ENCODE measurements around the gene TCL1B. TPM values are rescaled to one million over a fixed set of nuclear protein-coding genes. Genes with fewer than 3 reads are reported as not detected.
"Not testable (repeated sequence)": the region's sequence is repeated elsewhere in the genome, so short reads cannot be mapped to it uniquely, and the experiment has no call there.

Gene TCL1B
- total and polyA plus RNA-seq, 2 donors (not counting 3 experiments of a cell fraction or from before 2014, with no cell fraction given), result not detected

DNA sequence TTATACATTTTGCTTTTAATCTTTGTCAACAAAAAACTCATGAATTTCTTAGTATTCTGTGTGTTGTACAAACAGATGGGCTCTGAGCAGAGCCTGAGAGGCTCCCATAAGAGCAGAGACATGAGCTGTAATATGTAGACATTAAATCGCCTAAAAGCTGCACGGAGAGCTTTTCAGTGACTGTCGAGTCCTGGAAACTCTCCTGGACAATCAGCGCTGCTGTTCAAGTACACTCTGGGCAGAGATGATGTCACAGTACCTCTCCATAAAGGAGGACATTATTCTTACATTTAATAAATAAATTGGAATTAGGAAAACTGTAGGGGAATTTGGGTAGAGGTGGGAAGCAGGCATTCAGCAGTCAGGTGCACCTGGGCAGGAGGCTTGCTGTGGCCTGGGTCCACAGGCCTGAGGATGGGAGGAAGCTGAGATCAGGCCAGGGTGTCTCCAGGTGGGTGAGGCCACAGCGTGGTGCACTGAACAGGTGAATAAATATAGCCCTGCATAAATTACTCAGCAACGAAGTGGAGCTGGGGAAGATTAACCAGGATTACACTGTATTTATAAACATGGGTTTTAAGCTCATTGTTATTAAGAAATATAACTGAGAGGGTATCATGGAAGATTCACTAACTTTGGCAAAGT, 41.0 kb downstream of the TCL1B start:
- Histone ChIP-seq H2AFZ (ENCODE audit: low read depth, low read length) (no peak overlapping the region), H3K4me3 (replicated peaks in 1 of 3; ENCODE audit: insufficient read depth in 1 of 3, low read depth in 1 of 3, low read length in 3 of 3) (no peak overlapping the region), H3K79me2 (ENCODE audit: control insufficient read depth, insufficient read depth, low read length) (no peaks in the 10 kb centered on the region), H4K20me1 (replicated peaks; ENCODE audit: control insufficient read depth, extremely low read depth, insufficient read depth, low read length) (no peaks in the 10 kb centered on the region), H3K4me2 (ENCODE audit: insufficient read depth, low read length) (no peak overlapping the region), H3K36me3 (ENCODE audit: control insufficient read depth in 2 of 2, extremely low read depth in 1 of 2, insufficient read depth in 2 of 2, low read length in 2 of 2) (no peaks in the 10 kb centered on the region), H3K9me3 (replicated peaks; ENCODE audit: control insufficient read depth, insufficient read depth, low read length) (no peaks in the 10 kb centered on the region), H3K27ac (ENCODE audit: insufficient read depth, low read depth, low read length) (no peak overlapping the region), H3K4me1 (ENCODE audit: control insufficient read depth, extremely low read depth, insufficient read depth, low read length) (no peaks in the 10 kb centered on the region), H3K27me3 (ENCODE audit: control insufficient read depth in 2 of 2, insufficient read depth in 2 of 2, low read length in 2 of 2) (no peaks in the 10 kb centered on the region), H3K9me1 (replicated peaks; ENCODE audit: control insufficient read depth, extremely low read depth, insufficient read depth, low read length) (no peaks in the 10 kb centered on the region), H3K9ac (replicated peaks; ENCODE audit: extremely low read depth, insufficient read depth, low read length) (no peak overlapping the region)
- dilution Hi-C loops (cut with MboI; ENCODE audit: extremely low pct_ligation_motif_present, low sequenced_read_pairs) (no loop called here), intact Hi-C loops (cut with micrococcal nuclease) (no loop called here)
- no TSS peak for BruUV-seq (replicated peaks)
- ChIA-PET POLR2A (no interaction called here), CTCF (interaction anchor here (1.3 to 1.7 kb wide), 2 partner anchors 12 to 23 kb away, joined by 4 to 5 read pairs; no protein-coding TSS in a partner anchor)
- no peak for TF ChIP-seq POLR2A (IDR thresholded peaks at IDR 0.05; ENCODE audit: low read depth, low read length)
- no peak for TF ChIP-seq EZH2 (IDR thresholded peaks at IDR 0.05; ENCODE audit: borderline replicate concordance, low read depth, low read length, severe bottlenecking)
- TF ChIP-seq, protein P1, sequence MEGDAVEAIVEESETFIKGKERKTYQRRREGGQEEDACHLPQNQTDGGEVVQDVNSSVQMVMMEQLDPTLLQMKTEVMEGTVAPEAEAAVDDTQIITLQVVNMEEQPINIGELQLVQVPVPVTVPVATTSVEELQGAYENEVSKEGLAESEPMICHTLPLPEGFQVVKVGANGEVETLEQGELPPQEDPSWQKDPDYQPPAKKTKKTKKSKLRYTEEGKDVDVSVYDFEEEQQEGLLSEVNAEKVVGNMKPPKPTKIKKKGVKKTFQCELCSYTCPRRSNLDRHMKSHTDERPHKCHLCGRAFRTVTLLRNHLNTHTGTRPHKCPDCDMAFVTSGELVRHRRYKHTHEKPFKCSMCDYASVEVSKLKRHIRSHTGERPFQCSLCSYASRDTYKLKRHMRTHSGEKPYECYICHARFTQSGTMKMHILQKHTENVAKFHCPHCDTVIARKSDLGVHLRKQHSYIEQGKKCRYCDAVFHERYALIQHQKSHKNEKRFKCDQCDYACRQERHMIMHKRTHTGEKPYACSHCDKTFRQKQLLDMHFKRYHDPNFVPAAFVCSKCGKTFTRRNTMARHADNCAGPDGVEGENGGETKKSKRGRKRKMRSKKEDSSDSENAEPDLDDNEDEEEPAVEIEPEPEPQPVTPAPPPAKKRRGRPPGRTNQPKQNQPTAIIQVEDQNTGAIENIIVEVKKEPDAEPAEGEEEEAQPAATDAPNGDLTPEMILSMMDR (IDR thresholded peaks at IDR 0.05; ENCODE audit: extremely low read depth in 1 of 2, insufficient read depth in 1 of 2, low read depth in 1 of 2, low read length in 2 of 2), result no peak
- TF ChIP-seq POLR2AphosphoS5 (IDR thresholded peaks at IDR 0.05; ENCODE audit: insufficient read depth, low read depth, low read length), result no peak
- TF ChIP-seq FOS (IDR thresholded peaks at IDR 0.05; ENCODE audit: borderline replicate concordance, insufficient read depth, low read length), result no peak
- no peak for TF ChIP-seq GATA2 (IDR thresholded peaks at IDR 0.05; ENCODE audit: insufficient read depth, insufficient read length, low read depth, low read length)
- no peak for TF ChIP-seq MYC (IDR thresholded peaks at IDR 0.05; ENCODE audit: low read depth, low read length)
- TF ChIP-seq, protein P2, sequence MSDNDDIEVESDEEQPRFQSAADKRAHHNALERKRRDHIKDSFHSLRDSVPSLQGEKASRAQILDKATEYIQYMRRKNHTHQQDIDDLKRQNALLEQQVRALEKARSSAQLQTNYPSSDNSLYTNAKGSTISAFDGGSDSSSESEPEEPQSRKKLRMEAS (IDR thresholded peaks at IDR 0.05; ENCODE audit: insufficient read depth, insufficient read length), result no peak
- no peak for TF ChIP-seq JUN (IDR thresholded peaks at IDR 0.05; ENCODE audit: borderline replicate concordance, insufficient read depth, insufficient read length, low read depth)
- DNase-seq (ENCODE audit: low read depth, low spot score) (no peak), FAIRE-seq (no peak)

DNA sequence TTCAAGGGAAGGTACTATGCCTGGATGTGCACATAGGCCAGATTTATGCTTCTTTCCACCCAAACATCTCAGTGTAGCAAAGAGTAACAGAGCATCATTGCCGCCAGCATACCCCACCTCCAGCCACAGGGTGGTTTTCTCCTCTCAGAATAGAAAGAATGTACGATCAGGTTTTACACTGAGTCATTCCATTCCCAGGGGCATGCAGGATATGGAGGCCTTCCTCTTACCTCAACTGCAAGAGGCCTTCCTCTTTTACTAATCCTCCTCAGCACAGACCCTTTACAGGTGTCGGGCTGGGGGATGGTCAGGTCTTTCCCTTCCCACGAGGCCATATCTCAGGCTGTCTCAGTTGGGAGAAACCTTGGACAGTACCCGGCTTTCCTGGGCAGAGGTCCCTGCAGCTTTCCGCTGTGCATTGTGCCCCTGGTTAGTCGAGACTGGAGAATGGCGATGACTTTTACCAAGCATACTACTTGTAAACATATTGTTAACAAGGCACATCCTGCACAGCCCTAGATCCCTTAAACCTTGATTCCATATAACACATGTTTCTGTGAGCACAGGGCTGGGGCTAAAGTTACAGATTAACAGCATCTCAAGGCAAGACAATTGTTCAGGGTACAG, 43.3 kb downstream of the TCL1B start:
- FAIRE-seq; DNase-seq (ENCODE audit: low read depth, low spot score); H2AFZ ChIP-seq (ENCODE audit: low read depth, low read length); dilution Hi-C loops (cut with MboI; ENCODE audit: extremely low pct_ligation_motif_present, low sequenced_read_pairs); H3K27ac ChIP-seq (ENCODE audit: insufficient read depth, low read depth, low read length); H3K9me1 ChIP-seq (replicated peaks; ENCODE audit: control insufficient read depth, extremely low read depth, insufficient read depth, low read length); H3K79me2 ChIP-seq (ENCODE audit: control insufficient read depth, insufficient read depth, low read length); POLR2A ChIA-PET; H3K27me3 ChIP-seq (ENCODE audit: control insufficient read depth in 2 of 2, insufficient read depth in 2 of 2, low read length in 2 of 2); H3K9me3 ChIP-seq (replicated peaks; ENCODE audit: control insufficient read depth, insufficient read depth, low read length); H4K20me1 ChIP-seq (replicated peaks; ENCODE audit: control insufficient read depth, extremely low read depth, insufficient read depth, low read length); BruUV-seq (replicated peaks); H3K4me3 ChIP-seq (replicated peaks in 1 of 3; ENCODE audit: insufficient read depth in 1 of 3, low read depth in 1 of 3, low read length in 3 of 3); H3K36me3 ChIP-seq (ENCODE audit: control insufficient read depth in 2 of 2, extremely low read depth in 1 of 2, insufficient read depth in 2 of 2, low read length in 2 of 2); H3K4me1 ChIP-seq (ENCODE audit: control insufficient read depth, extremely low read depth, insufficient read depth, low read length); intact Hi-C loops (cut with micrococcal nuclease); H3K9ac ChIP-seq (replicated peaks; ENCODE audit: extremely low read depth, insufficient read depth, low read length); H3K4me2 ChIP-seq (ENCODE audit: insufficient read depth, low read length): not testable (repeated sequence)
- CTCF ChIA-PET, result interaction anchor here (1.7 kb wide), 1 partner anchor 12 kb away, joined by 4 read pairs; no protein-coding TSS in a partner anchor

All from endothelial cell of umbilical vein (primary cell).